Gastrocnemius medialis (tissue), 4 donors: Measurements from ENCODE around the gene ZNF492. TPM values are rescaled to one million over a fixed set of nuclear protein-coding genes. Genes with fewer than 3 reads are reported as not detected.
A peak's percentile ranks its signal among the peaks of the same experiment; 100 is the strongest.

Source experiments
- ATAC-seq, 2 donors: fragments of 150-250 bp; one replicate each; pipeline ENCODE4 v1.9.1; 2016
- DNase-seq, 2 donors: peaks; one replicate each; pipeline ENCODE4 v3.0.0-alpha.2; 2019
- H3K27ac ChIP-seq, 4 donors: fragments of 200-600 bp; sonication (generic); 1 replicate in 1 of 4; 2 replicates in 3 of 4; pipeline ENCODE4 v1.5.1; 2016 to 2018; ENCODE audit warnings: mild to moderate bottlenecking in 2 of 4, moderate library complexity in 1 of 4
- H3K27me3 ChIP-seq, 3 donors: fragments of 200-600 bp; sonication (generic) in 2 of 3; 1 replicate in 1 of 3; 2 replicates in 2 of 3; pipeline versions ENCODE4 v1.5.1 to v1.6.0; 2016 to 2019; ENCODE audit warnings: mild to moderate bottlenecking in 1 of 3, moderate library complexity in 1 of 3
- H3K36me3 ChIP-seq, 2 donors: fragments of 200-600 bp; sonication (generic) in 1 of 2; one replicate each; pipeline ENCODE4 v1.5.1; 2017 to 2018
- H3K4me1 ChIP-seq, 2 donors: fragments of 200-600 bp; sonication (generic) in 1 of 2; one replicate each; pipeline ENCODE4 v1.5.1; 2016 to 2017; ENCODE audit warnings: mild to moderate bottlenecking in 2 of 2
- H3K4me3 ChIP-seq, 4 donors: fragments of 200-600 bp; sonication (generic) in 3 of 4; 1 replicate in 1 of 4; 2 replicates in 3 of 4; pipeline ENCODE4 v1.5.1; 2016 to 2019; ENCODE audit warnings: mild to moderate bottlenecking in 2 of 4
- H3K9me3 ChIP-seq, 3 donors: fragments of 200-600 bp; sonication (generic) in 2 of 3; 1 replicate in 1 of 3; 2 replicates in 2 of 3; pipeline ENCODE4 v1.5.1; 2016 to 2019
- POLR2A ChIP-seq, 2 donors: fragments of 450-650 bp; IDR thresholded peaks; one replicate each; pipeline ENCODE4 v1.6.1; 2017; ENCODE audit warnings: antibody characterized with exemption in 2 of 2, mild to moderate bottlenecking in 2 of 2, moderate library complexity in 2 of 2
- in situ Hi-C, 4 donors: fragments of 200-750 bp; cut with MboI; loops; one replicate each; pipeline versions ENCODE4 v1.15.0 to v1.8.0; 2017; ENCODE audit warnings: low sequenced_read_pairs in 4 of 4
- intact Hi-C: fragments of 100-400 bp; cut with DNase I; formaldehyde crosslinking; loops from one replicate; pipeline ENCODE4 v1.15.1; 2023; ENCODE audit warnings: low total_unique reads
- total RNA-seq, 4 donors: library from RNA; depleted of rRNA; stranded (reverse); fragments of >200 nt; gene quantifications; one replicate each; pipeline versions ENCODE4 v1.1.0 to v1.2.3, GENCODE V29; 2016
- TF ChIP-seq, protein P1 (sequence below), 5 experiments: fragments of 450-650 bp in 3 of 5; fragments of 200-600 bp in 2 of 5; sonication (generic) in 2 of 5; IDR thresholded peaks in 4 of 5; conservative IDR thresholded peaks in 1 of 5; 1 replicate in 4 of 5; 2 replicates in 1 of 5; pipeline ENCODE4 v1.5.1; 2016 to 2019; ENCODE audit warnings: antibody characterized with exemption in 5 of 5, mild to moderate bottlenecking in 3 of 5, moderate library complexity in 3 of 5

The ZNF492 gene
- total RNA-seq, 4 donors from 2014 or later: 0.36 TPM; not detected in 3

DNA sequence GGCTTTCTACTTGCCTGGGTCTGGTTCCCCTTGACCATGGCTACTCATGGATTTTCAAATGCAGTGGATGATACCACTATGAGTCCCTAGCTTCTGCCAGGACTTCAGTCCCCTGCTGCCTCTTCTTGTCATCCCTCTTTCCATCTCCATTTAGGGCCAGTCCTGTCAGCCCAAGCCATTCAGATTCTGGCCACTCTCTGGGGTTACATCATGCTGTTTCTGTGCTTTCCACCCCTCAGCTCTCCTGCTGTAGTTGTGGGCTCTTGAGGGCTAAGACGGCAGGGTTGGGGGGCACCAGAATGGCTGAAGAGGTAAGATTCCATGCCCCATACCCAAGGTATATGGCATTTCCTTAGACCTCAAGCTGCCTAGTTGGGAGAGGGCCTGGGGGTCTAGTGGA lies 13.2 kb upstream of the ZNF492 start:
- DNase-seq: no peak
- Histone ChIP-seq H3K27me3 (peaks cover 0 to 16% (median 0%) of the 10 kb centered on the region in 3 donors), H3K4me3 (no peak overlapping the region), H3K9me3 (no peaks in the 10 kb centered on the region), H3K4me1 (no peaks in the 10 kb centered on the region), H3K27ac (no peak overlapping the region), H3K36me3 (no peaks in the 10 kb centered on the region)
- no peak for ATAC-seq
- no peak for TF ChIP-seq POLR2A (IDR thresholded peaks at IDR 0.05)
- TF ChIP-seq, protein P1, sequence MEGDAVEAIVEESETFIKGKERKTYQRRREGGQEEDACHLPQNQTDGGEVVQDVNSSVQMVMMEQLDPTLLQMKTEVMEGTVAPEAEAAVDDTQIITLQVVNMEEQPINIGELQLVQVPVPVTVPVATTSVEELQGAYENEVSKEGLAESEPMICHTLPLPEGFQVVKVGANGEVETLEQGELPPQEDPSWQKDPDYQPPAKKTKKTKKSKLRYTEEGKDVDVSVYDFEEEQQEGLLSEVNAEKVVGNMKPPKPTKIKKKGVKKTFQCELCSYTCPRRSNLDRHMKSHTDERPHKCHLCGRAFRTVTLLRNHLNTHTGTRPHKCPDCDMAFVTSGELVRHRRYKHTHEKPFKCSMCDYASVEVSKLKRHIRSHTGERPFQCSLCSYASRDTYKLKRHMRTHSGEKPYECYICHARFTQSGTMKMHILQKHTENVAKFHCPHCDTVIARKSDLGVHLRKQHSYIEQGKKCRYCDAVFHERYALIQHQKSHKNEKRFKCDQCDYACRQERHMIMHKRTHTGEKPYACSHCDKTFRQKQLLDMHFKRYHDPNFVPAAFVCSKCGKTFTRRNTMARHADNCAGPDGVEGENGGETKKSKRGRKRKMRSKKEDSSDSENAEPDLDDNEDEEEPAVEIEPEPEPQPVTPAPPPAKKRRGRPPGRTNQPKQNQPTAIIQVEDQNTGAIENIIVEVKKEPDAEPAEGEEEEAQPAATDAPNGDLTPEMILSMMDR (IDR thresholded peaks at IDR 0.05 in 4 of 5, conservative IDR thresholded peaks at IDR 0.05 in 1 of 5): no peak
- in situ Hi-C loops (no loop called here), intact Hi-C loops (no loop called here)

DNA sequence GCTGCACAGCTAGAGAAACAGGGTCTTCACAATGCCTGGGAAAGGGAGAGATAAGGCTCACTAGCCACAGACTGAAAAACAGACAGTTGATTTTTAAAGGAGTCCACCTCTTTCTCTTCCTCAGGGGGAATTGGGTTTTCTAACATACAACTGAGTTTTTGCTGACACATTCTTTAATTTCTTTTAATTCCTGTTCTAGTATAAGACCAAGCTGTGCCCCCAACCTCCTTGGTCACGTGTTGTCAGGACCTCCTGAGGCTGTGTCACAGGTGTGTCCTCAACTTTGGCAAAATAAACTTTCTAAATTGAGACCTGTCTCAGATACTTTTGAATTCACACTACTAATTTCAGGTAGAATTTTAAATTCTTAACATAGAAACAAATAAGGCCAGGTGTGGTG lies 12.1 kb upstream of the ZNF492 start:
- ATAC-seq: no peak
- Histone ChIP-seq H3K36me3 (no peaks in the 10 kb centered on the region), H3K4me3 (no peak overlapping the region), H3K9me3 (no peaks in the 10 kb centered on the region), H3K27me3 (peaks cover 0 to 16% (median 0%) of the 10 kb centered on the region in 3 donors), H3K4me1 (no peaks in the 10 kb centered on the region), H3K27ac (no peak overlapping the region)
- in situ Hi-C loops (no loop called here), intact Hi-C loops (no loop called here)
- no peak for TF ChIP-seq POLR2A (IDR thresholded peaks at IDR 0.05)
- TF ChIP-seq, protein P1 (IDR thresholded peaks at IDR 0.05 in 4 of 5, conservative IDR thresholded peaks at IDR 0.05 in 1 of 5): no peak
- no peak for DNase-seq

DNA sequence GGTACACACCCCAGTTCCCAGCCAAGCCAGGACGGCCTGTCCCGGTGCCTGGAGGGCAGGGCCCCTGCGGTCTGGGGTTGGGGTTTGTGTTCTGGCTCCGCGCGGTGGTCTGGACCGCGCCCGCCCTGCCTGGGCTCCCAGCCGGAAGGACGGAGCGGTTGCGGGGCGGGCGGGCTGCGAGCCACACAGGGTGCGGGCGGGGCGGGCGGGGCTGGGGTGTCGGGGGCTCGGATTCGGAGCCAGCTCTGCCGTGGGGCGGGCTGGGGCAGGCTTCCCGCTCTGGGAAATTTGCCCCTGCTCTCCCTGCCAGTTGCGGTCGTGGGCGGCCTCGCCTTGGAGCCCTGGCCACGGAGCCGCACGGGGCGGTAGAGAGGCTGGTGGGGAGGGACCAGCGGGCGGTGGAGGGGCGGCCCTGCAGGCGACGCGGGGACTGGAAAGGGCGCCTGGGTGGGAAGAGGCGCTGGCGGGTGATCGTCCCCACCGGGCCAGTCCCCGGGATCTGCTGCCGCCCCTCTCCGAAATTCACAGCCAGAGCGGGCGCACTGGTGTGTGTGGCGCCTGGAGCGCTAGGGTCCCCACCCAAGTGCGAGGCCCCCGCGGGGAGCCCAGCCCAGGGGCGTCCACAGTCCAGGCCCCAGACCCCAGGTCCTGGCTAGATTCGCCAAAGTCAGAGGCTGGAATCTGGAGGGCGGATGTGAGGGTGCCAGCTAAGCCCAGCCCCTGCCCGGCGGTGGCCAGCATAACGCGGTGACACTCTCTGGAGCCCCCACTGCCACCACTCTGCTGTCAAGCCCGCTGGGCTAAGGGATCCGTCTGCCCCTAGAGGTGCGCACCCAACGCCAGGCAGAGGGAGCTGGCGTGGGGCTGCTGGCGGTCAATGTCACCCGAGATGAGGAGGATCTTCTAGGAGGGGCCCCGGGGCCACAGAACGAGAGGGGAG lies 11.0 kb upstream of the ZNF492 start:
- intact Hi-C loops: no loop called here
- ATAC-seq (no peak), DNase-seq (no peak)
- H3K4me1 ChIP-seq: no peaks in the 10 kb centered on the region
- in situ Hi-C loops: no loop called here
- no peaks in the 10 kb centered on the region for H3K9me3 ChIP-seq
- peaks cover 0 to 16% (median 0%) of the 10 kb centered on the region in 3 donors for H3K27me3 ChIP-seq
- H3K4me3 ChIP-seq: peak overlapping the region in 1 of 4 donors; percentile 33
- H3K27ac ChIP-seq: no peak overlapping the region
- no peaks in the 10 kb centered on the region for H3K36me3 ChIP-seq
- no peak for TF ChIP-seq POLR2A (IDR thresholded peaks at IDR 0.05)
- TF ChIP-seq, protein P1 (IDR thresholded peaks at IDR 0.05 in 4 of 5, conservative IDR thresholded peaks at IDR 0.05 in 1 of 5): peak in 1 of 5 experiments; percentile 18

DNA sequence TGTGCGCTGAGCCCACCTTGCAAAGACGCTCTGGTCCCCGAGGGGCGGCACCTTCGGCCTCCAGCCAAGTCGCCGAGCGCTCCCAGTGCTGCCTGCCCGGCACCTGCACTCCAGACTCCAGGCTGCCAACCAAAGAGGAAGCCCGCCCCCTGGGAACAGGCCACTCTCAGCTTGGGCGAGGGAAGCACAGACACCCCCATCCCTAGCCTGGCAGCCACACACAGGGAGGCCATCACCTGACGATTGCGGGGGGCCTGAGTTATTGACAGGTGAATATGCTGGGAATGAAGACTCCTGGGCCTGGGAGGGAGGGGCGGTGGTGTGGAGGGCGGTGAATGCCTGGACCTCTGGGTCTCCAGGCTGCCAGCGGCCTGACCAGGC lies 10.3 kb upstream of the ZNF492 start:
- no peak for DNase-seq
- no peak overlapping the region for H3K4me3 ChIP-seq
- H3K4me1 ChIP-seq: no peaks in the 10 kb centered on the region
- H3K27me3 ChIP-seq: peaks cover 0 to 16% (median 0%) of the 10 kb centered on the region in 3 donors
- no peaks in the 10 kb centered on the region for H3K9me3 ChIP-seq
- intact Hi-C loops: no loop called here
- no peaks in the 10 kb centered on the region for H3K36me3 ChIP-seq
- in situ Hi-C loops: no loop called here
- no peak overlapping the region for H3K27ac ChIP-seq
- no peak for ATAC-seq
- TF ChIP-seq, protein P1 (IDR thresholded peaks at IDR 0.05 in 4 of 5, conservative IDR thresholded peaks at IDR 0.05 in 1 of 5): no peak
- TF ChIP-seq POLR2A (IDR thresholded peaks at IDR 0.05): no peak
